Measurements from ENCODE around the gene FHIT.

The FHIT gene

GRCh38 chr3:59798372-59799086 lies 1452.7 kb downstream of the FHIT start:
- DNase-seq, result no peak

DNA sequence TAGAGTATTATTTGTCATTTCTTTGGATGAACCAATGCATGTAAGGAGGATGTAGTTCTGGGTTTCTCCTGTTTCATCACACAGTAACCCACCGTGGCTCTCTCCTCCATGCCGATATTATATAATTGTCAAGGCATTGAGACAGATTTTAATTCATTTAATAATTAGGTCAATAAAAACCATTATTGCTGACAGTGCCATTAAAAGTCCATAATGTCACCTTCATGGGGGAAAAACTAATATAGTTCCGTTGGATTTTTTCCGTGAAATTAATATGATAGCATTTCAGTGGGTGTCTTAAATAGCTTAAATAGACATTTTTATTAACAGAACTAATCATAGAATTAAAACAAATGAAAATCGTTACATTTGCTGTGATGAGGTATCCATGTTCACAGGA lies 1453.7 kb downstream of the FHIT start:
- DNase-seq, result no peak

- no peak for DNase-seq
These were observed 1454.8 kb downstream of the FHIT start for GRCh38 chr3:59796456-59796855.

DNA sequence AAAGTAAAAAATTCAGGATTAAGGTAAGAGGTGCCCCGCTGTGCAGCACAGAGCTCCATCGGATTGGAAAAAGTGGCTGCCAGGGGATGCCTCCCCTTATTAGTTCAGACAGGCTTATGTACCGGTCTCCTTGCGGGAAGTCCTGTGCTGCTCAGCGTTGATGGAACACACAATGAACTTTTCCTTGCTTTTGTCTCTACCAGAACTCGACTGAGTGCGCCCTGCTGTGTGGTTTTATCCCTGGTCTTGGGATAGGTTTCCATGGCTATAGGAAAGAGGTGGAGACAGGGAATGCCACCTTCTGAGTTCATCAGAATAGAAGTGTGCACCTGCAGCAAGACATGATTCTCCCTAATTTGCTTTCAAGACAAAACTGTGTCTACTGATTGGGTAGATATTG lies 1455.5 kb downstream of the FHIT start:
- no peak for DNase-seq

- DNase-seq, result no peak
These were observed 1457.3 kb downstream of the FHIT start for GRCh38 chr3:59793976-59794375.

- no peak for DNase-seq
These were observed 1459.4 kb downstream of the FHIT start for GRCh38 chr3:59791774-59792308.

GRCh38 chr3:59790241-59790640 lies 1461.0 kb downstream of the FHIT start:
- DNase-seq, result no peak

GRCh38 chr3:59788801-59789200 lies 1462.5 kb downstream of the FHIT start:
- no peak for DNase-seq

DNA sequence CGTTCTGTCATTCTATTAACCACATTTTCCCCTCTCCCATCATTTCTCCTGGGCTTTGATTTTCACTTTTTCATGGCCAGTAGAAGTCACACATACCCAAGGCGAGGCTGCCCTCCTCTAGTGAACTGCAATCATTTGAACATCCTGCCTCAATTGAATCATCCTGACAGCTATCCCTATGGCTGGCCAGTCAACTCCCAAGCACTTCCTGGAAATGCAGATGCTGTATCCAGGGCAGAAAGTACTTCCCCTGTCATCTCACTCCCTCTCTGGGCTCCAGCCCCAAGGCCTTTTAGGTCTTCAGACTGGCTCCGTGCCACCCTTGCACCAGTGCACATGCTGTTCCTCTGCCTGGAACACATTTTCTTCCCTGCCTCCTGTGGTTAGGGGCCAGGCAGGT lies 1463.1 kb downstream of the FHIT start:
- DNase-seq, result no peak

- no peak for DNase-seq
These were observed 1464.9 kb downstream of the FHIT start for GRCh38 chr3:59786374-59786773.

GRCh38 chr3:59784164-59784563 lies 1467.1 kb downstream of the FHIT start:
- DNase-seq, result no peak

DNA sequence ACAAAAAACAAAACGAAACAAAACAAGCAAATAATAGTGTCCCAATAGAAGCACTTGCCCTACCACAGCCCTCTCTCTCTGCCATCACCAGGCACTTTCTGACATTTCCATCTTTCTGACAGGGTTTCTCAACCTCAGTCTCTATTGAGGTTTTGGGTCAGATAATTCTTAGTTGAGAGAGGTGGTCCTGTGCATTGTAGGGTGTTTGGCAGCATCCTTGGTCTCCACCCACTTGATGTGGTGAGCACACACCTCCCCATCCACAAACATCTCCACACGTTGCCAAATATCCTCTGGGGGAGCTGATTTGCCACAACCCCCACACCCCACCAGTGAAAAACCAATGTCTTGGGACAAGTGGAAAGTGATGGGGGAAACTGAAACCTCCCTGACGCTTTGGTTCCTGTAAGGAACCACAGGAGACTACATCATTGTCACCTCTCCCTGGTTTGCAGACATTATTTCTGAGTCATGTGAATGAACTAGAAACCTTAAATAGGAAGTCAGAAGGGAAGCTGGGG lies 1467.7 kb downstream of the FHIT start:
- peak; percentile 65 for DNase-seq

GRCh38 chr3:59782664-59783063 lies 1468.6 kb downstream of the FHIT start:
- DNase-seq, result no peak

- DNase-seq, result no peak
These were observed 1471.0 kb downstream of the FHIT start for GRCh38 chr3:59780209-59780608.

GRCh38 chr3:59779260-59779659 lies 1472.0 kb downstream of the FHIT start:
- DNase-seq, result no peak

GRCh38 chr3:59777667-59778077 lies 1473.6 kb downstream of the FHIT start:
- DNase-seq, result no peak

DNA sequence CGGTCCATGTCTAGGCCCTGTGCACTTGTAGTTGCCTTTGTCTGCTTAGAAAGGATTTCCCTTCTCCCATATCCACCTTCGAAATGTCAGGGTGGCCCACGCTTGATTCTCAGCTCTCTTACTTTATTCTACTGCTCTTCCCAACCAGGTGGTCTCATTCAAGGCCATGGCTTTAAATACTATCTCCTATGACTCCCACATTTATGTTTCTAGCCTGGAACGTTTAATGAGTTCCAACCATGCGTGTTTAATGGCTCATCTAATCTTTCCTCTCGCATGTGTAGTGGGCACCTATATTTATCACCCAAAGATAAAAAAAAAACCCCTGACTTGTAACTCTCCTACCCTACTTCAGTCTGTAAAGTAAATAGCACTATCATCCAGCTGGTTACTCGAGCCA lies 1474.2 kb downstream of the FHIT start:
- DNase-seq, result no peak

- DNase-seq, result no peak
These were observed 1475.4 kb downstream of the FHIT start for GRCh38 chr3:59775761-59776325.

DNA sequence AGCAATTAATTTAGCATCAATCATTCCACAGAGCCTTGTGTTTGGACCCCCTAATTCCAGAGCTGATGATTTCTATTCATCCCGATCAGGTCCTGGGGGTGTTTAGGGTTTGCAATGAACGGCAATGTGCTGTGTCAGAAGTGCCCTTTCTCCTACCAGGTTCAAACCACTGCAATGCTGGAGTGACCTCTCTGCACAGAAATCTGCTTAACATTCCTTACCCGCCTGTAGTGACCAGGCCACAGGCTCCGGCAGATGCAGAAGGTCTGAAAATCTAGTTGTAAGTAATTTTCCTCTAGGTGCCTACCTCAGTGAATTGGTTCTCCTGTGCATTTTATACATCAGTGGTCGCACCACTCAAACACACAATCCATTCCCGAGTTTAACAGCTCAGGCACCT lies 1476.1 kb downstream of the FHIT start:
- DNase-seq, result no peak

DNA sequence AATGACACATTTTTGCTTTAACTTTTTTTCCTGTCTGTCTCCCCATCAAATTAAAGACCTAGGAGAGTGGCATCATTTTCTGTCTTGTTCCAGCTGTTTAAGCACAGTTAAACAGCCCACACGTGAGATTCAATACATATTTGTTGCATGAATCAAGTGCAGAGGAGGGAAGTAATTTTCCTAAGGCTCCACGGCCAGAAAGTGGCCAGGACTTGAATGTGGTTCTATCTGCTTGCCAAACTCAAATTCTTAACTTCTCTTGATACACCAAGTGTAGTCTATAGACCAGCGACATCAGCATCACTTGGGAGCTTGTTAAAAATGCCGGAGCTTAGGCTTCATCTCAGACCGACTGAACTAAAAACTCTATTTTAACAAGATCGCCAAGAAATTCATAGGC lies 1476.6 kb downstream of the FHIT start:
- no peak for DNase-seq

- DNase-seq, result no peak
These were observed 1477.3 kb downstream of the FHIT start for GRCh38 chr3:59774000-59774399.

GRCh38 chr3:59772416-59773408 lies 1478.5 kb downstream of the FHIT start:
- DNase-seq, result peak; percentile 57

DNA sequence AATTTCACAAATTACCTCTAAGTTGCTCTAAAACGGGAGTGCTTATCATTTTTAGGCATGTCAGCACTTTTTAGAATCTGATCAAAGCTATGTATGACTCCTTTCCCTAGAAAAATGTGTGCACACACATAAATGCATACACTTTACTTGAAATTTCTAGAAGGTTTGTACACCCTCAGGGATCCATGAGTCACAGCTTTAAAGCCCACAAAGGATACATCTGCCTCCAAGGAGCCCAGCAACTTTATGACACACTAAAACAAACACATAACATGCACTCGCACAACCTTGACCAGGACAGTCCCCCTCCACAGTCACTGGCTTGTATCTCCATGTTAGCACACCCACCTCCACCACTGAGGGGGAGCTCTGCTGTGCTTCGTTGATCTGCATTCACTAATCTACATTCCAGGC lies 1479.5 kb downstream of the FHIT start:
- no peak for DNase-seq
